PFSK-1 (cell line): ENCODE data around the gene TBXAS1.

Experiments used
- FOXP2 ChIP-seq: optimal IDR thresholded peaks from 2 replicates; pipeline ENCODE3; 2011; ENCODE audit warnings: borderline replicate concordance, control low read depth, inconsistent platforms; ENCODE audit not compliant: insufficient read depth; ENCODE audit errors: extremely low read length, extremely low read depth
- POLR2AphosphoS5 ChIP-seq: IDR thresholded peaks from 2 replicates; pipeline ENCODE4 v1.6.1; 2012; ENCODE audit warnings: low read depth, mild to moderate bottlenecking, control low read depth, low read length, moderate library complexity

DNA sequence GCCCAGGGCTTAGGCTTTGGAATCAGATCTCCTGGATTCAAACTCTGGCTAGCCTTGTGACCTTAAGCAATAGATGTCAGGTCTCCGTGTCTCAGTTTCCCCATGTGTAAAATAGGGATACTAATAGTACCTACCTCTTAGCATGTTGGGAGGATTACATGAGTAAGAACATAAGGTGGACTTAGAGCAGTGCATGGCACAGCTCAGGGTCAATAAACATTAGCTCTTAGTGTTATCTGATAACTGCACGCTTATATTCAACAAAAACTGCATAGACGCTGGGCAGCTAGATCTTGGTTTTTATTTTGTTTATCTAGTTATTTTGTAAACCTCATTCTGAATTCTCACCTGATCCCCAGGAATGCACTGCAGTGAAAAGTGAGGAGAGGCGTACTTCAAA is 17.2 kb downstream of the TBXAS1 start:
- no peak for TF ChIP-seq FOXP2
- no peak for TF ChIP-seq POLR2AphosphoS5
